GM06990 (cell line): ENCODE measurements around the gene SIRT2.
"Not testable (repeated sequence)": the region's sequence is repeated elsewhere in the genome, so short reads cannot be mapped to it uniquely, and the experiment has no call there.

Experiments used
- DNase-seq: peaks from one replicate; pipeline ENCODE4 v3.0.0-alpha.2; 2011; ENCODE audit not compliant: insufficient read length; ENCODE audit errors: extremely low read depth
- H3K27me3 ChIP-seq: replicated peaks from 2 replicates; pipeline ENCODE4 v1.6.0; 2011; ENCODE audit warnings: low read length; ENCODE audit not compliant: control insufficient read depth, insufficient read depth
- H3K36me3 ChIP-seq: 2 replicates; pipeline ENCODE4 v1.5.1; 2011; ENCODE audit warnings: low read length; ENCODE audit not compliant: control insufficient read depth, insufficient read depth
- H3K4me3 ChIP-seq: replicated peaks from 2 replicates; pipeline ENCODE4 v1.5.1; 2011; ENCODE audit warnings: low read depth, mild to moderate bottlenecking, control low read depth, low read length
- CTCF ChIP-seq: IDR thresholded peaks from 2 replicates; pipeline ENCODE4 v1.5.1; 2011; ENCODE audit warnings: low read length, control low read depth, mild to moderate bottlenecking, inconsistent platforms; ENCODE audit not compliant: insufficient read depth, poor library complexity, severe bottlenecking

SIRT2 gene

DNA sequence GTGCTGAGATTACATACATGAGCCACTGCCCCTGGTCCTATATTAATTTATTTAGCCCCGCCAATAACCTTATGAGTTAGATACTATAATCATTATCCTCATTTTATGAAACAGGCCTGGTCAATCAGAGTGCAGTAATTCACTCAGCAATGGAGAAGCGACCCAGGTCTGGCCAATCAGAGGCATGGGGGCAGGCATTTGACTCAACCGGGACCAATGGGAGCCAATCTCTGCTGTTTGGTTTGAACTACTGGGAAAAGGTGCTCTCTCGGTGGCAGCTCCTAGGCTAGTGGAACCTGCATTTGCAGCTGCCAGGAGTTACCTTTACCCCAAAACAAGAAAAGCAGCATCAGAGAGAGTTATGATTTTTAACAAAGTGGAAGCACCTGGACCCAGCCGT lies 6.6 kb downstream of the SIRT2 start:
- no peak for TF ChIP-seq CTCF
- DNase-seq: no peak

DNA sequence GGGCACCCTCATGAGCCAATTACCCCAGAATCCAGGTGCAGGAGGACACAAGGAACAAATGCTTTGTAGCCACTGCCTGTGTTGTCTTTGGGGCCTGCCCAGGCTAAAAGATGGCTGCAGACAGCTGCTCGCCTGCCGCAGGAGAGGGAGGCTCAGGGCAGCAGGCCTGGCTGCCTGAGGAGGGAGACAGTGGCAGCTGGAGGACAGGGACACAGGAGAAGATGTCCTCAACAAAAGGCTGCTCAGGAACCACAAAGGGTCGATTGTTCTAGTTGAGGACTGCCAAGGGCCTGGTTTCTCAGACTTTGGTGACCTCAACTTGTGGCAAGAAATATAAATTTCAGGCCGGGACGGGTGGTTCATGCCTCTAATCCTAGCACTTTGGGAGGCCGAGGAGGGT lies 7.6 kb downstream of the SIRT2 start:
- Histone ChIP-seq H3K4me3 (no peak overlapping the region), H3K27me3 (no peaks in the 10 kb centered on the region), H3K36me3 (no peaks in the 10 kb centered on the region; the same call in none of the 2 replicates)
- no peak for TF ChIP-seq CTCF
- DNase-seq: no peak

More for the DNA sequence above, 6.6 kb downstream of the SIRT2 start:
- no peak overlapping the region for H3K4me3 ChIP-seq
- no peaks in the 10 kb centered on the region; the same call in none of the 2 replicates for H3K36me3 ChIP-seq
- no peaks in the 10 kb centered on the region for H3K27me3 ChIP-seq

GRCh38 chr19:38890686-38891085 lies 8.7 kb downstream of the SIRT2 start:
- Histone ChIP-seq H3K27me3 (no peaks in the 10 kb centered on the region), H3K4me3 (no peak overlapping the region), H3K36me3 (no peaks in the 10 kb centered on the region; the same call in none of the 2 replicates)
- DNase-seq: no peak
- TF ChIP-seq CTCF: no peak

GRCh38 chr19:38889803-38890202 lies 9.6 kb downstream of the SIRT2 start:
- Histone ChIP-seq H3K4me3 (no peak overlapping the region), H3K27me3 (no peaks in the 10 kb centered on the region), H3K36me3 (no peaks in the 10 kb centered on the region; the same call in none of the 2 replicates)
- TF ChIP-seq CTCF: no peak
- no peak for DNase-seq

GRCh38 chr19:38888876-38889275 lies 10.5 kb downstream of the SIRT2 start:
- Histone ChIP-seq H3K4me3 (no peak overlapping the region), H3K27me3 (no peaks in the 10 kb centered on the region), H3K36me3 (no peaks in the 10 kb centered on the region; the same call in none of the 2 replicates)
- no peak for TF ChIP-seq CTCF
- no peak for DNase-seq

- not testable (repeated sequence) for H3K36me3 ChIP-seq, H3K4me3 ChIP-seq, H3K27me3 ChIP-seq, DNase-seq
Measured at GRCh38 chr19:38884691-38885090, 14.7 kb downstream of the SIRT2 start.
